HepG2 (cell line): ENCODE results near the gene ZIM2. TPM values are rescaled to one million over a fixed set of nuclear protein-coding genes. Genes with fewer than 3 reads are reported as not detected.

Experiments
- ATAC-seq: fragments of 200-7000 bp; cut with Tn5 transposase; 3 replicates; pipeline ENCODE4 v1.9.1; 2020; ENCODE audit warnings: mild to moderate bottlenecking, moderate library complexity
- BruUV-seq: library from RNA; stranded (reverse); fragments of 400-500 nt; replicated peaks from 2 replicates; lab custom pipeline; 2021; lab: Mats Ljungman, UMichigan
- CTCF ChIA-PET: fragments of 300-600 bp; formaldehyde crosslinking; extraction: SDS; loops from one replicate; lab custom pipeline; 2021; ENCODE audit warnings: low total read pairs, inconsistent platforms, low intra/inter-chr PET ratio; lab: Yijun Ruan, JAX
- POLR2A ChIA-PET: fragments of 350-600 bp; sonication (Branson Sonifier 250); formaldehyde crosslinking; loops from one replicate; lab custom pipeline; 2020; ENCODE audit warnings: antibody characterized with exemption, inconsistent platforms; lab: Yijun Ruan, JAX
- DNase-seq: peaks from one replicate; pipeline ENCODE4 v3.0.0-alpha.2; 2015; ENCODE audit warnings: low spot score
- FAIRE-seq: peaks from 3 replicates; lab custom pipeline; 2011; peaks lifted over from hg19 to GRCh38; lab: Jason Lieb, UNC
- H2AFZ ChIP-seq: one replicate; pipeline ENCODE4 v1.6.1; 2011; ENCODE audit warnings: low read length, inconsistent platforms
- H3K27ac ChIP-seq: fragments of 300-600 bp; 3 replicates; pipeline ENCODE4 v1.8.0; 2011; ENCODE audit warnings: mixed run types, mild to moderate bottlenecking, mixed read lengths, low read length, inconsistent platforms; ENCODE audit not compliant: insufficient read depth; ENCODE audit errors: extremely low read length
- H3K27me3 ChIP-seq, 2 experiments: fragments of 200-600 bp in 1 of 2; 2 replicates in 1 of 2; 3 replicates in 1 of 2; pipeline versions ENCODE4 v1.6.0 to v1.8.0; 2011; ENCODE audit warnings: low read length in 2 of 2, mild to moderate bottlenecking in 2 of 2, moderate library complexity in 2 of 2, inconsistent platforms in 1 of 2; ENCODE audit not compliant: insufficient read depth in 2 of 2, control insufficient read depth in 1 of 2
- H3K36me3 ChIP-seq, 2 experiments: fragments of 200-600 bp in 1 of 2; replicated peaks in 1 of 2; 2 replicates in 1 of 2; 3 replicates in 1 of 2; pipeline versions ENCODE4 v1.5.1 to v1.8.0; 2011; ENCODE audit warnings: low read length in 2 of 2, inconsistent platforms in 1 of 2; ENCODE audit not compliant: insufficient read depth in 2 of 2, control insufficient read depth in 1 of 2
- H3K4me1 ChIP-seq: 2 replicates; pipeline ENCODE4 v1.5.1; 2012; ENCODE audit warnings: low read length, inconsistent platforms; ENCODE audit not compliant: insufficient read depth
- H3K4me2 ChIP-seq: 2 replicates; pipeline ENCODE4 v1.6.0; 2011; ENCODE audit warnings: low read depth, low read length, inconsistent platforms
- H3K4me3 ChIP-seq, 3 experiments: fragments of 200-600 bp in 1 of 3; sonication (generic), shearing (Covaris generic) in 1 of 3; replicated peaks in 1 of 3; 2 replicates each; pipeline ENCODE4 v1.5.1; 2011 to 2016; ENCODE audit warnings: low read length in 3 of 3, inconsistent platforms in 2 of 3, low read depth in 2 of 3, mild to moderate bottlenecking in 2 of 3, control low read depth in 1 of 3, mixed read lengths in 1 of 3; ENCODE audit not compliant: insufficient read depth in 1 of 3
- H3K79me2 ChIP-seq: one replicate; pipeline ENCODE4 v1.6.1; 2011; ENCODE audit warnings: low read length, inconsistent platforms; ENCODE audit not compliant: insufficient read depth
- H3K9ac ChIP-seq: 2 replicates; pipeline ENCODE4 v1.6.0; 2011; ENCODE audit warnings: mild to moderate bottlenecking, low read depth, low read length, inconsistent platforms; ENCODE audit not compliant: insufficient read depth
- H3K9me3 ChIP-seq: 2 replicates; pipeline ENCODE4 v1.5.1; 2012; ENCODE audit warnings: mild to moderate bottlenecking, low read length
- H4K20me1 ChIP-seq: 2 replicates; pipeline ENCODE4 v1.6.0; 2011; ENCODE audit warnings: inconsistent platforms, mild to moderate bottlenecking, low read length, moderate library complexity; ENCODE audit not compliant: insufficient read depth
- AGO2 ChIP-seq: fragments of 200-400 bp; formaldehyde crosslinking; optimal IDR thresholded peaks from 2 replicates; pipeline ENCODE3; 2017; ENCODE audit warnings: mild to moderate bottlenecking, low read depth, low read length, moderate library complexity
- AKAP8 ChIP-seq: sonication (generic); formaldehyde crosslinking; IDR thresholded peaks from 2 replicates; pipeline ENCODE4 v1.5.1; 2020; ENCODE audit warnings: mild to moderate bottlenecking, missing genetic modification reagents
- ARNT2 ChIP-seq: sonication (generic); formaldehyde crosslinking; IDR thresholded peaks from 2 replicates; pipeline ENCODE4 v1.8.0; 2022; ENCODE audit warnings: mild to moderate bottlenecking, low read depth, missing genetic modification reagents, moderate library complexity
- NFYC ChIP-seq: IDR thresholded peaks from 2 replicates; pipeline ENCODE4 v1.6.1; 2016; ENCODE audit warnings: missing genetic modification reagents, missing compliant biosample characterization
- PATZ1 ChIP-seq: sonication (generic); formaldehyde crosslinking; IDR thresholded peaks from 2 replicates; pipeline ENCODE4 v1.4.0; 2020; ENCODE audit warnings: missing genetic modification reagents
- PCBP2 ChIP-seq: fragments of 200-400 bp; formaldehyde crosslinking; optimal IDR thresholded peaks from 2 replicates; pipeline ENCODE3; 2018; ENCODE audit warnings: low read length, low read depth; ENCODE audit not compliant: poor library complexity, severe bottlenecking
- POLR2A ChIP-seq, 2 experiments: IDR thresholded peaks; 2 replicates each; pipeline ENCODE4 v1.6.1; 2011; ENCODE audit warnings: low read depth in 2 of 2, low read length in 2 of 2, mild to moderate bottlenecking in 1 of 2, moderate library complexity in 1 of 2; ENCODE audit not compliant: insufficient read depth in 1 of 2
- POLR2G ChIP-seq: fragments of 200-400 bp; formaldehyde crosslinking; IDR thresholded peaks from 2 replicates; pipeline ENCODE4 v1.6.1; 2018; ENCODE audit warnings: mild to moderate bottlenecking, low read depth, low read length, moderate library complexity
- RBM22 ChIP-seq: fragments of 200-400 bp; formaldehyde crosslinking; optimal IDR thresholded peaks from 2 replicates; pipeline ENCODE3; 2017; ENCODE audit warnings: mild to moderate bottlenecking, low read length, moderate library complexity
- TCF7 ChIP-seq: sonication (generic); IDR thresholded peaks from 2 replicates; pipeline ENCODE4 v1.6.1; 2016; ENCODE audit warnings: antibody characterized with exemption, low read depth
- THYN1 ChIP-seq: sonication (generic); formaldehyde crosslinking; IDR thresholded peaks from 2 replicates; pipeline ENCODE4 v1.8.1; 2023; ENCODE audit warnings: low read depth, mild to moderate bottlenecking, moderate library complexity, missing genetic modification reagents, borderline replicate concordance
- ZNF362 ChIP-seq: sonication (generic); formaldehyde crosslinking; IDR thresholded peaks from 2 replicates; pipeline ENCODE4 v1.4.0; 2020; ENCODE audit warnings: missing genetic modification reagents, mild to moderate bottlenecking, borderline replicate concordance
- ZNF441 ChIP-seq: sonication (generic); formaldehyde crosslinking; IDR thresholded peaks from 2 replicates; pipeline ENCODE4 v1.7.0; 2021; ENCODE audit warnings: missing genetic modification reagents, borderline replicate concordance
- ZNF501 ChIP-seq: sonication (generic); formaldehyde crosslinking; IDR thresholded peaks from 2 replicates; pipeline ENCODE4 v1.5.1; 2020; ENCODE audit warnings: mild to moderate bottlenecking, moderate library complexity, missing genetic modification reagents
- ZNF687 ChIP-seq: sonication (generic); formaldehyde crosslinking; IDR thresholded peaks from 2 replicates; pipeline ENCODE4 v1.5.1; 2020; ENCODE audit warnings: mild to moderate bottlenecking, missing genetic modification reagents, moderate library complexity
- ZNF691 ChIP-seq: sonication (generic); formaldehyde crosslinking; IDR thresholded peaks from 2 replicates; pipeline ENCODE4 v1.4.0; 2020; ENCODE audit warnings: missing genetic modification reagents, low read depth, mild to moderate bottlenecking, borderline replicate concordance
- WGBS: methylation state at CpG from one replicate; pipeline ENCODE4 v1.1.6; 2017; ENCODE audit warnings: low lambda C conversion rate; 5-methylcytosine and 5-hydroxymethylcytosine counted together
- in situ Hi-C: cut with HindIII; loops from 2 replicates; pipeline ENCODE4 v1.10.0; 2017; ENCODE audit warnings: low pct_unique_long_range_greater_than_20kb; ENCODE audit not compliant: extremely low pct_ligation_motif_present
- intact Hi-C: fragments of 100-400 bp; cut with micrococcal nuclease; formaldehyde crosslinking; loops from one replicate; pipeline ENCODE4 v1.10.0; 2022; ENCODE audit not compliant: unreplicated experiment
- polyA plus RNA-seq, 8 experiments: library from polyadenylated mRNA; depleted of rRNA in 3 of 8; stranded (reverse) in 7 of 8; unstranded in 1 of 8; fragments of >200 nt; fragmentation: Illumina TruSeq in 4 of 8; extraction: Trizol in 4 of 8; gene quantifications; 2 replicates each; pipeline versions ENCODE4 v1.2.1 to v1.2.3, GENCODE V29; 2011 to 2016; ENCODE audit warnings: low read depth in 4 of 8, missing spikeins in 1 of 8, mixed read lengths in 1 of 8; ENCODE audit not compliant: insufficient read depth in 1 of 8
- total RNA-seq, 5 experiments: library from RNA; depleted of rRNA; stranded (reverse); fragments of >200 nt; fragmentation: Illumina TruSeq; extraction: Trizol; gene quantifications; 2 replicates each; pipeline ENCODE4 v1.2.3, GENCODE V29; 2016; ENCODE audit warnings: low read depth in 1 of 5

ZIM2 gene
- total and polyA plus RNA-seq, 2 of the 13 experiments (the other 11 are each of a cell fraction or from before 2014, with no cell fraction given) = 7.2 to 10.3 TPM

- Histone ChIP-seq H3K9ac (no peak overlapping the region), H2AFZ (no peak overlapping the region), H3K4me1 (peaks cover 53% of the 10 kb centered on the region), H3K9me3 (no peaks in the 10 kb centered on the region), H3K4me2 (0 out of 2 replicates have a peak overlapping the region, but pooled peaks have one; percentile 5), H3K27ac (no peak overlapping the region), H3K27me3 (no peaks in the 10 kb centered on the region), H3K36me3 (peaks cover 22 to 65% of the 10 kb centered on the region in 2 experiments), H3K4me3 (no peak overlapping the region), H4K20me1 (peaks cover 98% of the 10 kb centered on the region), H3K79me2 (peaks cover 74% of the 10 kb centered on the region)
- FAIRE-seq (no peak), ATAC-seq (peak; percentile 19; the same call in 1 of the 3 replicates), DNase-seq (no peak)
- ChIA-PET CTCF (no interaction called here), POLR2A (no interaction called here)
- in situ Hi-C loops (no loop called here), intact Hi-C loops (no loop called here)
- WGBS = 66% methylated on average over 4 of the region's 6 CpGs
- no TSS peak for BruUV-seq
- peak; percentile 76 for TF ChIP-seq AGO2
- TF ChIP-seq POLR2A (IDR thresholded peaks at IDR 0.05; ENCODE audit: insufficient read depth in 1 of 2, low read depth in 2 of 2, low read length in 2 of 2) = peak in 1 of 2 experiments; percentile 29; a peak in 2 of 4 replicates
- no peak for TF ChIP-seq ARNT2 (CRISPR knock-in tag)
- 0 out of 2 replicates have a peak, but pooled peaks have one; percentile 26 for TF ChIP-seq PATZ1 (CRISPR knock-in tag)
- TF ChIP-seq AKAP8 = peak; percentile 75; the same call in 1 of the 2 replicates
- peak; percentile 46 for TF ChIP-seq ZNF687 (CRISPR knock-in tag)
- no peak for TF ChIP-seq ZNF441 (CRISPR knock-in tag)
- TF ChIP-seq ZNF362 (CRISPR knock-in tag) = no peak
- TF ChIP-seq TCF7 = no peak
- TF ChIP-seq NFYC (CRISPR knock-in tag) = 0 out of 2 replicates have a peak, but pooled peaks have one; percentile 19
- TF ChIP-seq THYN1 = no peak
- 0 out of 2 replicates have a peak, but pooled peaks have one; percentile 24 for TF ChIP-seq ZNF501 (CRISPR knock-in tag)
- TF ChIP-seq RBM22 = peak; percentile 92
- no peak for TF ChIP-seq ZNF691 (CRISPR knock-in tag)
- no peak for TF ChIP-seq PCBP2
- TF ChIP-seq POLR2G = peak; percentile 44; the same call in 1 of the 2 replicates
These were observed 10.9 kb downstream of the ZIM2 start for GRCh38 chr19:56829596-56829995.
